Activated CD4-positive, alpha-beta T cell treated with anti-CD3 and anti-CD28 coated beads, Interleukin-2, amount 50 U/mL, for 48 hours (primary cell): ENCODE results near the gene MED29.
"Not testable (repeated sequence)": the region's sequence is repeated elsewhere in the genome, so short reads cannot be mapped to it uniquely, and the experiment has no call there.

ENCODE experiments used
- DNase-seq, 2 experiments: peaks; one replicate each; pipeline ENCODE4 v3.0.0-alpha.2; 2020

Gene MED29

GRCh38 chr19:39372047-39372802 is 19.0 kb upstream of the MED29 start:
- no peak for DNase-seq

- DNase-seq: no peak
Observed at GRCh38 chr19:39372941-39373340, 18.2 kb upstream of the MED29 start.

GRCh38 chr19:39375929-39376328 is 15.2 kb upstream of the MED29 start:
- DNase-seq: no peak

GRCh38 chr19:39377373-39378362 is 13.5 kb upstream of the MED29 start:
- DNase-seq: no peak

GRCh38 chr19:39379366-39379765 is 11.8 kb upstream of the MED29 start:
- DNase-seq: not testable (repeated sequence)

GRCh38 chr19:39379865-39380396 is 11.2 kb upstream of the MED29 start:
- no peak for DNase-seq

- no peak for DNase-seq
Observed at GRCh38 chr19:39380521-39381502, 10.4 kb upstream of the MED29 start.

- DNase-seq: no peak
Observed at GRCh38 chr19:39381910-39382611, 9.1 kb upstream of the MED29 start.

GRCh38 chr19:39382991-39383828 is 8.0 kb upstream of the MED29 start:
- no peak for DNase-seq

- no peak for DNase-seq
Observed at GRCh38 chr19:39384839-39385568, 6.2 kb upstream of the MED29 start.

GRCh38 chr19:39385629-39386411 is 5.4 kb upstream of the MED29 start:
- no peak for DNase-seq

GRCh38 chr19:39386557-39386956 is 4.6 kb upstream of the MED29 start:
- no peak for DNase-seq

GRCh38 chr19:39388657-39389056 is 2.5 kb upstream of the MED29 start:
- DNase-seq: no peak

- DNase-seq: no peak
Observed at GRCh38 chr19:39389631-39390414, 1.4 kb upstream of the MED29 start.

GRCh38 chr19:39390451-39390750 is 777 bp upstream of the MED29 start:
- peak in 1 of 2 experiments; percentile 79 for DNase-seq

GRCh38 chr19:39397360-39398296 is 6.5 kb downstream of the MED29 start:
- peak; percentile 96 for DNase-seq

GRCh38 chr19:39398297-39398864 is 7.2 kb downstream of the MED29 start:
- DNase-seq: peak; percentile 67 to 74
